Measurements from ENCODE around the gene HDAC8. TPM values are rescaled to one million over a fixed set of nuclear protein-coding genes. Genes with fewer than 3 reads are reported as not detected.

Gene HDAC8
- total and polyA plus RNA-seq, 2 donors (not counting 1 experiment from before 2014, with no cell fraction given): 13.3 to 41.9 TPM

DNA sequence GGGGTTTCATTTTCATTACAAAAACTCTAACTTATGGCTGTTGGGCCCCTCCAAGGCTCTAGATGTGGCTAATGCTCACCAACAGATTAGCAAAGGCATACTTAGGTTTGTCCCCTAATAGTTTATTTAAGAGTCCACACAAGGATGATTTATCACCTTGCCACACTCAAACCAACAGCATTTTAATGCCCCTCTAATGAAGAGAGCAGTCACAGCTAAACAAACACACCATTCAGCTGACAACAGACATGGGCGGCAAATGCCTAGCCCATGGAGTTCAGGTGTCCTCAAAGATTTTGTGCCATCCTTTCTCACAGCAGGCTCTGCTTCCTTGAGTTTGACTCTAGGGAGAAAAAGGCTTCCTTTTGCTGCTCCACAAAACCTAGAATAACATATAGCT is 205.1 kb downstream of the HDAC8 start:
- H4K20me1 ChIP-seq (ENCODE audit: control insufficient read depth, insufficient read depth, low read length, poor library complexity, severe bottlenecking): no peaks in the 10 kb centered on the region
- CTCF ChIA-PET: no interaction called here
- no peaks in the 10 kb centered on the region for H3K9me3 Mint-ChIP-seq (ENCODE audit: insufficient read depth)
- POLR2A ChIA-PET: no interaction called here
- H3K4me1 ChIP-seq (ENCODE audit: control insufficient read depth in 2 of 2, insufficient read depth in 2 of 2, low read length in 2 of 2): no peaks in the 10 kb centered on the region
- H3K36me3 ChIP-seq (replicated peaks in 1 of 2; ENCODE audit: control extremely low read depth in 1 of 2, control insufficient read depth in 1 of 2, extremely low read depth in 1 of 2, insufficient read depth in 2 of 2, low read length in 1 of 2): no peaks in the 10 kb centered on the region
- no peaks in the 10 kb centered on the region for H3K4me1 Mint-ChIP-seq
- no peak overlapping the region for H3K4me3 Mint-ChIP-seq
- no peak overlapping the region for H2AFZ ChIP-seq (ENCODE audit: insufficient read depth, low read depth, low read length, poor library complexity, severe bottlenecking)
- no CpG with 5 or more reads among the region's 1 CpG for WGBS (ENCODE audit: insufficient coverage)
- no peak overlapping the region for H3K27ac ChIP-seq (ENCODE audit: low read length in 2 of 2)
- intact Hi-C loops (cut with micrococcal nuclease): no loop called here
- ATAC-seq (ENCODE audit: low read depth): no peak
- H3K27ac Mint-ChIP-seq: no peak overlapping the region
- H3K27me3 Mint-ChIP-seq: no peaks in the 10 kb centered on the region
- H3K79me2 ChIP-seq (ENCODE audit: control insufficient read depth, insufficient read depth, low read length): no peaks in the 10 kb centered on the region
- H3K27me3 ChIP-seq (replicated peaks in 1 of 4; ENCODE audit: control extremely low read depth in 1 of 4, control insufficient read depth in 3 of 4, insufficient read depth in 4 of 4, low read length in 3 of 4): no peaks in the 10 kb centered on the region
- TF ChIP-seq EZH2 (IDR thresholded peaks at IDR 0.05; ENCODE audit: borderline replicate concordance, insufficient read depth, low read depth, low read length, poor library complexity, severe bottlenecking): no peak
- TF ChIP-seq, protein P1, sequence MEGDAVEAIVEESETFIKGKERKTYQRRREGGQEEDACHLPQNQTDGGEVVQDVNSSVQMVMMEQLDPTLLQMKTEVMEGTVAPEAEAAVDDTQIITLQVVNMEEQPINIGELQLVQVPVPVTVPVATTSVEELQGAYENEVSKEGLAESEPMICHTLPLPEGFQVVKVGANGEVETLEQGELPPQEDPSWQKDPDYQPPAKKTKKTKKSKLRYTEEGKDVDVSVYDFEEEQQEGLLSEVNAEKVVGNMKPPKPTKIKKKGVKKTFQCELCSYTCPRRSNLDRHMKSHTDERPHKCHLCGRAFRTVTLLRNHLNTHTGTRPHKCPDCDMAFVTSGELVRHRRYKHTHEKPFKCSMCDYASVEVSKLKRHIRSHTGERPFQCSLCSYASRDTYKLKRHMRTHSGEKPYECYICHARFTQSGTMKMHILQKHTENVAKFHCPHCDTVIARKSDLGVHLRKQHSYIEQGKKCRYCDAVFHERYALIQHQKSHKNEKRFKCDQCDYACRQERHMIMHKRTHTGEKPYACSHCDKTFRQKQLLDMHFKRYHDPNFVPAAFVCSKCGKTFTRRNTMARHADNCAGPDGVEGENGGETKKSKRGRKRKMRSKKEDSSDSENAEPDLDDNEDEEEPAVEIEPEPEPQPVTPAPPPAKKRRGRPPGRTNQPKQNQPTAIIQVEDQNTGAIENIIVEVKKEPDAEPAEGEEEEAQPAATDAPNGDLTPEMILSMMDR (IDR thresholded peaks at IDR 0.05): no peak
- DNase-seq: no peak
- H3K9ac ChIP-seq (ENCODE audit: low read length): no peak overlapping the region
- no peak overlapping the region for H3K4me2 ChIP-seq (replicated peaks; ENCODE audit: low read depth, low read length, poor library complexity, severe bottlenecking)
- H3K4me3 ChIP-seq (ENCODE audit: control extremely low read depth in 1 of 5, extremely low read depth in 1 of 5, insufficient read depth in 1 of 5, low read depth in 2 of 5, low read length in 4 of 5): no peak overlapping the region
- no peaks in the 10 kb centered on the region for H3K9me3 ChIP-seq (ENCODE audit: control extremely low read depth in 1 of 3, control insufficient read depth in 2 of 3, insufficient read depth in 1 of 3, low read length in 2 of 3)

DNA sequence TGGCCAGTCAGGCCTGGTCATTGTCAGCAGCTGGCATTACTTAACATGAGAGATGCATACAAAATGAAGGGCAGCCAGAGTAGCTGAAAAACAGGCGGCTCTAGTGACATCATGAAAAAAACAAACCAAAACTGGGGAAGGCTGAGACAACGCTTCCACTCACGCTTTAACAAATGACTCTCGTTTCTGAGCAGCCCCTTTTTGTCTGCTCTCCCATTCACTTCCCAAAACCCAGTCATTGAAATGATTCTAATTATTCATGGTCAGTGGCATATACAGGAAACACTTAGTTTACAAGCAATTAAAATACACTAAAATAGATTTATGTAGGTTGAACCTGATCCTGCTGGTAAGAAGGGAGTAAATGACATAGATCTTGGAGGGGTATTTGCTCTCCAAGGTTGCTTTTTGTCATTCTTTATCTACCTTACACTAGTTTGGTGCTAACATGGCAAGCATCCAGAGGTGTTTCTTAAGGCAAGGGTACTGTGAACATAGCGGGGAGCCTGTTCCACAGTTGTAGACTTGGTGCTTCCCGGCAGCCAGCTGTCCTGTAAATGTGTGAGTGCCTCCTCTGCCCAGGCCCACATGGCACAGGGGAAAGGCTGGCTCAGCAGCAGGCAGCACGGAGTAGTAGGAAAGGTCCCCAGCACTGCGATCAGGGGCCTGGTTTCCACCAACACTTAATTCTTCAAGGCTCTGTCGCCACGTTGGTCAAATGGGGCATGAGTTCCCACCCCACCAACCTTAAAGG is 205.8 kb downstream of the HDAC8 start:
- H3K9me3 Mint-ChIP-seq (ENCODE audit: insufficient read depth): no peaks in the 10 kb centered on the region
- H3K4me1 Mint-ChIP-seq: no peaks in the 10 kb centered on the region

More for the DNA sequence above, 205.8 kb downstream of the HDAC8 start:
- ChIA-PET CTCF (no interaction called here), POLR2A (no interaction called here)
- Histone ChIP-seq H4K20me1 (ENCODE audit: control insufficient read depth, insufficient read depth, low read length, poor library complexity, severe bottlenecking) (no peaks in the 10 kb centered on the region), H3K27me3 (replicated peaks in 1 of 4; ENCODE audit: control extremely low read depth in 1 of 4, control insufficient read depth in 3 of 4, insufficient read depth in 4 of 4, low read length in 3 of 4) (no peaks in the 10 kb centered on the region), H2AFZ (ENCODE audit: insufficient read depth, low read depth, low read length, poor library complexity, severe bottlenecking) (no peak overlapping the region), H3K27ac (ENCODE audit: low read length in 2 of 2) (no peak overlapping the region), H3K4me1 (ENCODE audit: control insufficient read depth in 2 of 2, insufficient read depth in 2 of 2, low read length in 2 of 2) (no peaks in the 10 kb centered on the region), H3K79me2 (ENCODE audit: control insufficient read depth, insufficient read depth, low read length) (no peaks in the 10 kb centered on the region), H3K4me2 (replicated peaks; ENCODE audit: low read depth, low read length, poor library complexity, severe bottlenecking) (no peak overlapping the region), H3K36me3 (replicated peaks in 1 of 2; ENCODE audit: control extremely low read depth in 1 of 2, control insufficient read depth in 1 of 2, extremely low read depth in 1 of 2, insufficient read depth in 2 of 2, low read length in 1 of 2) (no peaks in the 10 kb centered on the region), H3K4me3 (ENCODE audit: control extremely low read depth in 1 of 5, extremely low read depth in 1 of 5, insufficient read depth in 1 of 5, low read depth in 2 of 5, low read length in 4 of 5) (no peak overlapping the region), H3K9me3 (ENCODE audit: control extremely low read depth in 1 of 3, control insufficient read depth in 2 of 3, insufficient read depth in 1 of 3, low read length in 2 of 3) (no peaks in the 10 kb centered on the region), H3K9ac (ENCODE audit: low read length) (no peak overlapping the region)
- Mint-ChIP-seq H3K27ac (no peak overlapping the region), H3K4me3 (no peak overlapping the region), H3K27me3 (no peaks in the 10 kb centered on the region)
- intact Hi-C loops (cut with micrococcal nuclease): no loop called here
- 100% methylated on average over 2 of the region's 10 CpGs for WGBS (ENCODE audit: insufficient coverage)
- no peak for DNase-seq
- TF ChIP-seq, protein P1 (IDR thresholded peaks at IDR 0.05): no peak
- TF ChIP-seq EZH2 (IDR thresholded peaks at IDR 0.05; ENCODE audit: borderline replicate concordance, insufficient read depth, low read depth, low read length, poor library complexity, severe bottlenecking): no peak
- no peak for ATAC-seq (ENCODE audit: low read depth)

Measured in B cell (primary cell).